Activated CD4-positive, CD25-positive, alpha-beta regulatory T cell treated with anti-CD3 and anti-CD28 coated beads, Interleukin-2, amount 50 U/mL, for 72 hours (primary cell): Measurements from ENCODE around the gene C4orf51.

Experiments
- DNase-seq: peaks from one replicate; pipeline ENCODE4 v3.0.0; 2021

The C4orf51 gene

DNA sequence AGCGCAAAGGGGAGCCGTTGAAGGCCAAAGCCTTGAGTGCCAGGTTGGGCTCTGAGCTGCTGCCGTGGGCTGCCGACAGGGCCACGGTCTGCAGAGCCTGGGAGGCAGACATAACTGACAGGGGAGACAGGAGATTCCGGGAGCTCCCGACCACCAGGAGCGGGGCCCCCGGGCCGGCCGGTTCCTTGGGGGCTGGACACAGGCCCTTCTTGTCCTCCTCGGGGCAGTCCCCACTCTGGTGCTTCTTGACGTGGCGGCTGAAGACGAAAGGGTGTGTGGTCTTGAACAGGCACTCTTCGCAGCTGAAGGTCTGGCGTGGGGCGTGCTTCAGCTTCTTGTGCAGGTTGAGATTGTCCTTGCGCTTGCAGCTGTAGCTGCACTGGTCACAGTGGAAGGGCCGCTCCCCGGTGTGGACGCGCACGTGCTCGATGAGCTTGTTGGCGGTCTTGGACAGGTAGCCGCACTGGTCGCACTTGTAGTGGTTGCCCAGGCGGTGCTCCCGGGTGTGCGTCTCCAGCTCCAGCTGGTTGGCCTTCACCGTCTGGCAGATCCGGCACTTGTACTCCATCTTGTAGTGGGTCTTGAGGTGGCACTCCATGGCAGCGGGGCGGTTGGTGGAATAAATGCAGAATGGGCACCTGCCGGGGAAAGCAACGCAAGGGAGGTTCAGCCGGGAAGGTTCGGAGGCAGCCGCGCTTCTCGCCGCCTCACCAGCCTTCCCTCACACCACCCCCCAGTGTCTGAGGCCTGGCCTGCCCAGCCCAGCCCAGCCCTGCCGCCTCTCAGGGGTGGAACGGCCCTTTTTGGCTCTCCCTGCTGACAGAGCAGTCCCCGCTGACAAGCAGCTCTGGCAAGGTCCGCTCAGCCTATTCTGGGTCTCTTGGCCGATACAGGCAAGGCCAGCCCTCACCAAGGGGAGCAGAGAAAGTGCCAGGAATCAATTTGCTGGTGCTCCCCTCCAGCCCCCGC, 81.3 kb downstream of the C4orf51 start:
- no peak for DNase-seq

DNA sequence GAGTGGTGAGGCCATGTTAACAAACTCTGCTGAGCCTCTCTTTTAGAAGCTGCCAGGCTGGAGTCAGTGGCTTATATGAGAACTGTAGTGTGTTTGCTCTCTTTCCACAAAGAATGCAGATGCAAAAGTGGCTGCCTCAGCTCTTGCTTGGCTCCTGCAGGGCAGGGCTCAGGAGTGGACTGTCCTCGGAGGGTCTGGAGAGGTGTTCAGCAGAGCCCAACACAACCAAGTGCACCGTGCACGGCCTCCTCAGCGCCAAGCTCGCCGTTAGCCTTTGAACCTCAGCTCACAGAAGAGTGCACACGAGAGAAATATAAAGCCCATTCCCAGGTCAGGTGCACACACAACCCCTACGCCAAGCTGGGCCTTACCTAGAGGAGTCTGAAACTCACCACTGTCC, 82.8 kb downstream of the C4orf51 start:
- DNase-seq, result no peak

DNA sequence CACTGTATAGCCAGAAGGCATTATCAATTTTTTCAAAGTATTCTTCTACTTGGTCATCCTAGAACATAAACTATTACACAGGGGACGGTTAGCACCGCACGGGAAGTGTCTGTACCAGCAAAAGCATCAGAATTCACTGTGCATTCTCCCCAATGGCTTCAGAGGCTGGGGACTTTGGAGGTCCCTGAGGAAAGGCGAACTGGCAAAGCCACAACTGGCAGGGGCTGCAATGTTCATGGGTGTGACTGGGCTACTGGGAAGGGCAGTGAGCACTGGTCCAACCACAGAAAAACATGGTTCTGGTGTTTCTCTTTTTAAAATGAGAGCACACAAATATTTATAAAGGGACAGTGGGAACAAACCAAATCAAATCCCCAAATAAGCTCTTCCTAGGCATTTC, 83.5 kb downstream of the C4orf51 start:
- no peak for DNase-seq

GRCh38 chr4:145766273-145766672, 86.3 kb downstream of the C4orf51 start:
- no peak for DNase-seq

DNA sequence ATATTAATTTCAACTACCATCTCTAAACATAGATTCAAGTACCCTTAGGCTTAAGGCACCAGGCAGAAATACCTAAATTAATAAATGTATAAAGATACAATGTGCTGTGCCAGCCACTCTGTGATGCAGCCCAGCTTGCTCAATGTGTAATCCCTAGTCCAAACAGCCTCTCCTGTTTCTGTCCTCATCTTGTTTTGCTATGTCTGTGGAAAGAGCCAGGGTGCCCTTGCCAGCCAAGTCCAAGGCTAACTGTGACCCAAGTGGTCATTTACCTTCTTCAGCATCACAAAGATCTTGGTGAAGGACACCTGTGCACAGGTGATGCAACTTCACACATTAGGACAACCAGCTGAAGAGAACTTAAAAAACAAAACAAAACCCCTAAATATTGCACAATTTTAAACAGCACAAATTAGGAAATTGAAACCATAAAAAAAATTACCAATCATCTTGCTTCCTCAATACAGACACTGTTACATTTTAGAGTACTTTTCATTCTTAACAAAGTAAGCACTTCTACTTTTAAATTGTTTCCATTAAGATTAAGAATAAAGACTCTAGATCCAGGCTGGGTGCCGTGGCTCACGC, 89.6 kb downstream of the C4orf51 start:
- DNase-seq, result no peak

DNA sequence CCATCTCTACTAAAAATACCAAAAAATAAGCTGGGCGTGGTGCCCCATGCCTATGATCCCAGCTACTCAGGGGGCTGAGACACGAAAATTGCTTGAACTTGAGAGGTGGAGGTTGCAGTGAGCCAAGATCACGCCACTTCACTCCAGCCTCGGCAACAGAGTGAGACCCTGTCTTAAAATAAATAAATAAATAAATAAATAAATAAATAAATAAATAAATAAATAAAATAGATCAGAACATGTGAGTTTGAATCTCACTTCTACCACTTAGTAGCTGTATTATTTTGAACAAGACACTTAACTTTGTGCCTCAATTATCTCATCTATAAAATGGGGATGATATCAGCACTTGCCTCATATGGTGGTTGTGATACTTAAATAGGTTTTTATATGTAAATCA, 90.2 kb downstream of the C4orf51 start:
- DNase-seq, result no peak

DNA sequence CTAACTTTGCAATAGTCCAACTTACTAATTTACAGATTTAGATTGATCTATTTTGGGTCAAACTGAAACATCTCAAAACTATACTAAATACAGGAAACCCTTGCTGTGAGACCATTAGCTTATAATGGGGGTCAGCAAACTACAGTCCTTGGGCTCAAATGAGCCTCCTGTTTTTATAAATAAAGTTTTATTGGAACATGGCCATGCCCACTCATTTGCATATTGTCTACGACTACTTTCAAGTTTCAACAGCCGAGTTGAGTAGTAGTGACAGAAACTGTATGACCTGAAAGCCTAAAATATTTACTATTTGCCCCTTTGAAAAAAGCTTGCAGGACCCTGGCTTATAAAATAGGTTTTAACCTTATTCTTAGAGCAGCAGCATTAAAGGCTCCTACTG, 92.4 kb downstream of the C4orf51 start:
- DNase-seq, result no peak

- DNase-seq, result no peak
These were observed 93.8 kb downstream of the C4orf51 start for GRCh38 chr4:145773581-145774234.

DNA sequence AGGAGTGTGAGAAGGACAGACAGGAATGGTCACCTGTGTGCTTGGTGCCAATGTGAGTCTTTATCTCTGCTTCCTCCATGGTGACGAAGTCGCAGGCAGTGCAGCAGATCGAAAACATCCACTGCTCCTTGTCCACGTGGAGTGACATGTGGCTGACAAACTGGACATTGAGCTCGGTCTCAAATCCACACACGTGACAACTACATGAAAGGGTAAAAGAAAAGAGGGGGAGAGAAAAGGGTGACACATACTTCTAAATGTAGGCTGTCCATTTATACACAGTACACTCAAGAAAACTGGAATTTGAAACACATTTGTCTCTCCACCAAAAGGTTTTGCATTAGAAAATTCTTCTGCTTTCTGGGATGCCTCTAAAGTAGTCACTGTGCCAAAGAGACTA, 94.5 kb downstream of the C4orf51 start:
- no peak for DNase-seq

- DNase-seq, result no peak
These were observed 95.5 kb downstream of the C4orf51 start for GRCh38 chr4:145775406-145775805.

DNA sequence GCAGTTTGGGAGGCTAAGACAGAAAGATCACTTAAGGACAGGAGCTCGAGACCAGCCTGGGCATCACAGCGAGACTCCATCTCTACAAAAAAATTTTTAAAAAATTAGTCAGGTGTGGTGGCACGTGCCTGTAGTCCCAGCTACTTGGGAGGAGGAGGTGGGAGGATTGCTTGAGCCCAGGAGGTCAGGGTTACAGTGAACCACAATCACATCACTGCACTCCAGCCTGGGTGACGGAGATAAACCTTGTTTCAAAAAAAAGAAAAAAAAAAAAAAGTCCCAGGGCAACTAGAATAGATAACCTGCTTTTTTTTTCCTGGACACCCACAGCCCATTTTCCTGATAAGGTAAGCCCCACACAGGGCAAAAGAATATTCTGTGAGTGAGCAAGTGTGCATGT, 96.3 kb downstream of the C4orf51 start:
- DNase-seq, result no peak

GRCh38 chr4:145779319-145779801, 99.4 kb downstream of the C4orf51 start:
- no peak for DNase-seq

GRCh38 chr4:145781351-145781750, 101.4 kb downstream of the C4orf51 start:
- DNase-seq, result no peak
